Kidney (tissue), 14 donors: ENCODE results near the gene MAP1LC3A. TPM values are rescaled to one million over a fixed set of nuclear protein-coding genes. Genes with fewer than 3 reads are reported as not detected.

Experiments used
- DNase-seq, 5 donors: peaks; one replicate each; pipeline ENCODE4 v3.0.0-alpha.2; 2013 to 2020
- FAIRE-seq: peaks from 2 replicates; lab custom pipeline; 2012; peaks lifted over from hg19 to GRCh38; lab: Jason Lieb, UNC
- H3K27ac ChIP-seq, 2 donors: one replicate each; pipeline ENCODE4 v1.7.0; 2013; ENCODE audit warnings: low read depth in 2 of 2, low read length in 2 of 2, inconsistent platforms in 1 of 2
- H3K27me3 ChIP-seq: one replicate; pipeline ENCODE4 v1.7.1; 2013; ENCODE audit warnings: low read length, inconsistent platforms; ENCODE audit not compliant: control insufficient read depth, insufficient read depth
- H3K36me3 ChIP-seq, 3 donors: one replicate each; pipeline versions ENCODE4 v1.7.0 to v1.7.1; 2013; ENCODE audit warnings: low read length in 3 of 3, control low read depth in 1 of 3, inconsistent platforms in 1 of 3; ENCODE audit not compliant: insufficient read depth in 3 of 3, control insufficient read depth in 2 of 3
- H3K4me1 ChIP-seq, 3 donors: one replicate each; pipeline versions ENCODE4 v1.7.0 to v1.7.1; 2013; ENCODE audit warnings: low read length in 3 of 3, inconsistent platforms in 1 of 3, low read depth in 1 of 3; ENCODE audit not compliant: control insufficient read depth in 2 of 3, insufficient read depth in 2 of 3
- H3K4me3 ChIP-seq, 3 donors: one replicate each; pipeline versions ENCODE4 v1.7.0 to v1.8.1; 2013; ENCODE audit warnings: low read length in 3 of 3, control low read depth in 1 of 3, inconsistent platforms in 1 of 3
- H3K9ac ChIP-seq, 3 donors: one replicate each; pipeline versions ENCODE4 v1.7.0 to v1.7.1; 2013; ENCODE audit warnings: low read length in 3 of 3, control low read depth in 1 of 3, inconsistent platforms in 1 of 3
- H3K9me3 ChIP-seq, 3 donors: one replicate each; pipeline versions ENCODE4 v1.7.0 to v1.7.1; 2013; ENCODE audit warnings: low read length in 3 of 3, control low read depth in 1 of 3, inconsistent platforms in 1 of 3; ENCODE audit not compliant: control insufficient read depth in 2 of 3, insufficient read depth in 1 of 3
- intact Hi-C: fragments of 100-400 bp; cut with DNase I; formaldehyde crosslinking; loops from one replicate; pipeline ENCODE4 v1.11.1; 2022
- polyA plus RNA-seq: library from polyadenylated mRNA; stranded (reverse); fragments of 350-450 nt; fragmentation: Illumina TruSeq; extraction: RNeasy Lipid Tissue Mini Kit (QIAGEN cat#74804); gene quantifications from one replicate; pipeline ENCODE4 v1.2.3, GENCODE V29; 2014; ENCODE audit warnings: low read depth, low replicate concordance; ENCODE audit not compliant: insufficient read depth
- total RNA-seq: library from RNA; stranded (reverse); fragmentation: NEBNext Ultra II Directional; extraction: Animal tissue kit (Norgen Biotek cat#: 25700); gene quantifications from one replicate; pipeline ENCODE4 v1.2.1, GENCODE V29; 2021
- TF ChIP-seq, protein P1 (sequence below): IDR thresholded peaks from 3 replicates; pipeline ENCODE4 v1.5.1; 2012; ENCODE audit warnings: mild to moderate bottlenecking, moderate library complexity, borderline replicate concordance; ENCODE audit not compliant: insufficient read depth; ENCODE audit errors: extremely low read depth
- donor health status: control.
- donor health status: control.
- donor health status: control.
- donor health status: control.
- donor health status: control.
- donor health status: DM: yes; HTN: yes; CAD: no.
- donor health status: Normal renal cell carcinoma (clear cell type).

MAP1LC3A gene
- total and polyA plus RNA-seq, 2 donors from 2014 or later = 42.5 to 153 TPM

DNA sequence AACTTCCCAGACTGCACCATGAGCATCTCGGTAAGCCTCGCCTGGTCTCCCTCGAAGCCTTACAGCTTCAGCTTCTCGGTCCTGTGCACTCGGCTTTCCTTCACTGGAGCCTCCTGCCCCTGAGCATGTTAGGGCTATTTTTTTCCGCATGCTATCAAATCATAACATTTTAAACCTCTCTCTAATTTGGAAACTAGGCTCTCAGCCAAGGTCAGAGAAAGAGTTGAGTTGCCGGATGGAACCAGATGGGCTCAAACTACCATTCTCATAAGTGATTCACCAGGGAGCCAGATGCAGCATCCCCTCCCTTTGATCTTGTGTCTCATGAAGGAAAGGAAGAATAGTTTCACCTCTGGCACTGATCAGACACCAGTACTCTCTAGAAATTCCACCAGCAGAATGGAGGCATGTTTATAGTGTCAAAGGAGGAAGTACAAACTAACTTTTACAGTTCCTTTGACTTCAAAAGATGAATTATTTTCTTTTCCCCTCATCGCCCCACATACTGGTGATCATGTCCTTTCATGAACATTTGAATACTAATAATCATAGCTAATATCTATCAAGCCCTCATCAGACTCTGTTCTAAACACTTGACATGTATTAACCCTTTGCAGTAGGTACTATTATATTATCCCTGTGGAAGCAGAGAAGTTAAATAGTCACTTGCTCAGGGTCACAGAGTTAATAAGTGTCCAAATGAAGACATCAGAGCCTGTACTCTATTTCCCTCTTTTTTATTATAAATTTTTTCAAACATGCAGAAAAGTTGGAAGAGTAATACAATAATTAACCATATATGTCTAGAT, 46.7 kb downstream of the MAP1LC3A start:
- intact Hi-C loops = no loop called here
- no peaks in the 10 kb centered on the region for H3K9me3 ChIP-seq
- H3K4me3 ChIP-seq = peak overlapping the region in 1 of 3 donors; percentile 45
- peak overlapping the region; percentile 23 to 69 for H3K27ac ChIP-seq
- H3K27me3 ChIP-seq = no peaks in the 10 kb centered on the region
- H3K9ac ChIP-seq = peak overlapping the region in 1 of 3 donors; percentile 23
- TF ChIP-seq, protein P1, sequence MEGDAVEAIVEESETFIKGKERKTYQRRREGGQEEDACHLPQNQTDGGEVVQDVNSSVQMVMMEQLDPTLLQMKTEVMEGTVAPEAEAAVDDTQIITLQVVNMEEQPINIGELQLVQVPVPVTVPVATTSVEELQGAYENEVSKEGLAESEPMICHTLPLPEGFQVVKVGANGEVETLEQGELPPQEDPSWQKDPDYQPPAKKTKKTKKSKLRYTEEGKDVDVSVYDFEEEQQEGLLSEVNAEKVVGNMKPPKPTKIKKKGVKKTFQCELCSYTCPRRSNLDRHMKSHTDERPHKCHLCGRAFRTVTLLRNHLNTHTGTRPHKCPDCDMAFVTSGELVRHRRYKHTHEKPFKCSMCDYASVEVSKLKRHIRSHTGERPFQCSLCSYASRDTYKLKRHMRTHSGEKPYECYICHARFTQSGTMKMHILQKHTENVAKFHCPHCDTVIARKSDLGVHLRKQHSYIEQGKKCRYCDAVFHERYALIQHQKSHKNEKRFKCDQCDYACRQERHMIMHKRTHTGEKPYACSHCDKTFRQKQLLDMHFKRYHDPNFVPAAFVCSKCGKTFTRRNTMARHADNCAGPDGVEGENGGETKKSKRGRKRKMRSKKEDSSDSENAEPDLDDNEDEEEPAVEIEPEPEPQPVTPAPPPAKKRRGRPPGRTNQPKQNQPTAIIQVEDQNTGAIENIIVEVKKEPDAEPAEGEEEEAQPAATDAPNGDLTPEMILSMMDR = no peak
- peak in 1 of 5 donors; percentile 74 for DNase-seq
- peaks cover 2 to 9% (median 7%) of the 10 kb centered on the region in 3 donors for H3K4me1 ChIP-seq
- no peaks in the 10 kb centered on the region for H3K36me3 ChIP-seq
- no peak for FAIRE-seq

DNA sequence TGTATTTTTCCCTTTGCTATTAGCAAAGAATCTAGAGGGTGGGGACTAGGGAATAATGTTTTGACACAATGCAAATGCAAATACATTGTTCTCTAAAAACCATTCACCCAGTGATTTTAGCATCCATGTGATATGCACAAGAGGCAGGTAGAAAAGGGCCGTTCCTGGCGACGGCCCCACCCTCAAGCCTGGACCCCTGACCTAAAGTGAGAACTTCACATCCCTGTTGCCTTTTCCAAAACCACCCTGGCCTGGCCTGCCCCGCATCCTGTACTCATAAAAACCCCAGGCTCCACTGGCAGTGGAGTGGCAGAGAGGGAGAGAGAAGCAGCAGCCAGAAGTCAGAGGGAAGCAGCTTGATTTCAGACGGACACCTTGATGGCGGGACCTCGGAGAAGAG, 48.5 kb downstream of the MAP1LC3A start:
- no peaks in the 10 kb centered on the region for H3K27me3 ChIP-seq
- intact Hi-C loops = no loop called here
- no peak overlapping the region for H3K27ac ChIP-seq
- DNase-seq (no peak), FAIRE-seq (no peak)
- TF ChIP-seq, protein P1 = no peak
- no peaks in the 10 kb centered on the region for H3K9me3 ChIP-seq
- H3K4me1 ChIP-seq = peaks cover 2 to 9% (median 7%) of the 10 kb centered on the region in 3 donors
- H3K9ac ChIP-seq = no peak overlapping the region
- H3K4me3 ChIP-seq = no peak overlapping the region
- H3K36me3 ChIP-seq = no peaks in the 10 kb centered on the region

Other genes starting within 250 kb of the MAP1LC3A start
- 63.1 TPM for gene ITCH, start 195.4 kb upstream of the MAP1LC3A start, total RNA-seq
- gene ITCH, start 195.4 kb upstream of the MAP1LC3A start, polyA plus RNA-seq = 10.1 TPM
- gene DYNLRB1, start 42.3 kb upstream of the MAP1LC3A start, total RNA-seq = 185 TPM
- gene DYNLRB1, start 42.3 kb upstream of the MAP1LC3A start, polyA plus RNA-seq = 676 TPM
- 15.9 TPM for gene PIGU, start 118.4 kb downstream of the MAP1LC3A start, total RNA-seq
- 42.0 TPM for gene PIGU, start 118.4 kb downstream of the MAP1LC3A start, polyA plus RNA-seq
- gene TP53INP2, start 145.6 kb downstream of the MAP1LC3A start, total RNA-seq = 23.3 TPM
- 31.9 TPM for gene TP53INP2, start 145.6 kb downstream of the MAP1LC3A start, polyA plus RNA-seq